Stromal cell of bone marrow (primary cell): ENCODE results near the gene GRIN3A.
A peak's percentile ranks its signal among the peaks of the same experiment; 100 is the strongest.
"Not testable (repeated sequence)": the region's sequence is repeated elsewhere in the genome, so short reads cannot be mapped to it uniquely, and the experiment has no call there.

Experiments used
- DNase-seq: peaks from one replicate; pipeline ENCODE4 v3.0.0-alpha.2; 2012; ENCODE audit warnings: low read depth

Gene GRIN3A

GRCh38 chr9:101738566-101739183, at the start of gene GRIN3A:
Gene GRIN3A (minus strand): TSS chr9:101738647. CDS start chr9:101737979, 668 bp downstream.
- DNase-seq, result no peak

- DNase-seq, result no peak
These were observed 49.4 kb upstream of the GRIN3A start for GRCh38 chr9:101787891-101788290.

GRCh38 chr9:101778332-101778731, 39.9 kb upstream of the GRIN3A start:
- DNase-seq, result no peak

- DNase-seq, result no peak
These were observed 26.0 kb upstream of the GRIN3A start for GRCh38 chr9:101764472-101764871.

- peak; percentile 14 for DNase-seq
These were observed 20.0 kb upstream of the GRIN3A start for GRCh38 chr9:101758304-101758930.

GRCh38 chr9:101753716-101754115, 15.3 kb upstream of the GRIN3A start:
- no peak for DNase-seq

GRCh38 chr9:101751895-101752294, 13.4 kb upstream of the GRIN3A start:
- no peak for DNase-seq

- no peak for DNase-seq
These were observed 864 bp upstream of the GRIN3A start for GRCh38 chr9:101739311-101739710.

GRCh38 chr9:101737705-101738565, 512 bp downstream of the GRIN3A start:
- no peak for DNase-seq

- no peak for DNase-seq
These were observed 1.2 kb downstream of the GRIN3A start for GRCh38 chr9:101737165-101737704.

- no peak for DNase-seq
These were observed 1.7 kb downstream of the GRIN3A start for GRCh38 chr9:101736717-101737116.

- DNase-seq, result no peak
These were observed 7.0 kb downstream of the GRIN3A start for GRCh38 chr9:101731429-101731828.

- no peak for DNase-seq
These were observed 10.6 kb downstream of the GRIN3A start for GRCh38 chr9:101727612-101728524.

GRCh38 chr9:101724271-101724670, 14.2 kb downstream of the GRIN3A start:
- DNase-seq, result not testable (repeated sequence)

GRCh38 chr9:101718192-101718591, 20.3 kb downstream of the GRIN3A start:
- DNase-seq, result no peak

GRCh38 chr9:101716629-101717028, 21.8 kb downstream of the GRIN3A start:
- peak; percentile 42 for DNase-seq

- DNase-seq, result no peak
These were observed 27.0 kb downstream of the GRIN3A start for GRCh38 chr9:101711330-101711941.

- DNase-seq, result no peak
These were observed 29.6 kb downstream of the GRIN3A start for GRCh38 chr9:101708855-101709254.

GRCh38 chr9:101707721-101708120, 30.7 kb downstream of the GRIN3A start:
- peak; percentile 42 for DNase-seq

GRCh38 chr9:101706997-101707396, 31.4 kb downstream of the GRIN3A start:
- no peak for DNase-seq

GRCh38 chr9:101706261-101706798, 32.1 kb downstream of the GRIN3A start:
- no peak for DNase-seq
